B cell (primary cell): ENCODE results near the gene RIMS3.
A peak's percentile ranks its signal among the peaks of the same experiment; 100 is the strongest.

Experiments used
- CTCF ChIP-seq: fragments of 200-600 bp; IDR thresholded peaks from one replicate; pipeline ENCODE4 v1.8.0; 2022; ENCODE audit warnings: antibody characterized with exemption, mild to moderate bottlenecking
- EZH2 ChIP-seq: IDR thresholded peaks from 2 replicates; pipeline ENCODE4 v1.6.1; 2012; ENCODE audit warnings: borderline replicate concordance, low read depth, mild to moderate bottlenecking, moderate library complexity, low read length; ENCODE audit not compliant: insufficient read depth, poor library complexity, severe bottlenecking

GRCh38 chr1:40612345-40612831, 53.1 kb downstream of the RIMS3 start:
- TF ChIP-seq CTCF (peak; percentile 91), EZH2 (no peak)
